HepG2 (cell line): Measurements from ENCODE around the gene UBE2O. TPM values are rescaled to one million over a fixed set of nuclear protein-coding genes. Genes with fewer than 3 reads are reported as not detected.

Source experiments
- ATF5 ChIP-seq: sonication (generic); formaldehyde crosslinking; IDR thresholded peaks from 2 replicates; pipeline ENCODE4 v1.4.0; 2020; ENCODE audit warnings: mild to moderate bottlenecking, low read depth, missing genetic modification reagents
- CSRNP2 ChIP-seq: sonication (generic); formaldehyde crosslinking; conservative IDR thresholded peaks from 2 replicates; pipeline ENCODE4 v1.8.0; 2022; ENCODE audit warnings: low read depth, missing genetic modification reagents
- HNRNPLL ChIP-seq: fragments of 200-400 bp; formaldehyde crosslinking; IDR thresholded peaks from 2 replicates; pipeline ENCODE4 v1.6.1; 2017; ENCODE audit warnings: mild to moderate bottlenecking, low read depth, low read length; ENCODE audit not compliant: poor library complexity, severe bottlenecking
- IKZF5 ChIP-seq: IDR thresholded peaks from 2 replicates; pipeline ENCODE4 v1.6.1; 2018; ENCODE audit warnings: missing genetic modification reagents, mild to moderate bottlenecking, missing compliant biosample characterization
- RXRB ChIP-seq: IDR thresholded peaks from 2 replicates; pipeline ENCODE4 v1.6.1; 2016; ENCODE audit warnings: borderline replicate concordance, missing genetic modification reagents, missing compliant biosample characterization
- SCMH1 ChIP-seq: sonication (generic); formaldehyde crosslinking; IDR thresholded peaks from 2 replicates; pipeline ENCODE4 v1.9.0; 2021; ENCODE audit warnings: missing genetic modification reagents, mild to moderate bottlenecking, borderline replicate concordance
- ZBTB38 ChIP-seq: sonication (generic); formaldehyde crosslinking; IDR thresholded peaks from 2 replicates; pipeline ENCODE4 v1.5.1; 2020; ENCODE audit warnings: mild to moderate bottlenecking, missing genetic modification reagents
- ZFX ChIP-seq: sonication (generic); formaldehyde crosslinking; IDR thresholded peaks from 2 replicates; pipeline ENCODE4 v1.4.0; 2020; ENCODE audit warnings: mild to moderate bottlenecking, low read depth, missing genetic modification reagents, moderate library complexity
- ZNF563 ChIP-seq: sonication (generic); formaldehyde crosslinking; IDR thresholded peaks from 2 replicates; pipeline ENCODE4 v1.8.0; 2022; ENCODE audit warnings: mild to moderate bottlenecking, moderate library complexity, missing genetic modification reagents
- ZNF687 ChIP-seq: sonication (generic); formaldehyde crosslinking; IDR thresholded peaks from 2 replicates; pipeline ENCODE4 v1.5.1; 2020; ENCODE audit warnings: mild to moderate bottlenecking, missing genetic modification reagents, moderate library complexity
- ZNF770 ChIP-seq: sonication (generic); formaldehyde crosslinking; IDR thresholded peaks from 2 replicates; pipeline ENCODE4 v1.5.0; 2020; ENCODE audit warnings: mild to moderate bottlenecking, missing genetic modification reagents
- ZNF800 ChIP-seq: sonication (generic); formaldehyde crosslinking; IDR thresholded peaks from 2 replicates; pipeline ENCODE4 v1.4.0; 2020; ENCODE audit warnings: missing genetic modification reagents
- ZUFSP ChIP-seq: sonication (generic); formaldehyde crosslinking; IDR thresholded peaks from 2 replicates; pipeline ENCODE4 v1.9.0; 2021; ENCODE audit warnings: missing genetic modification reagents, mild to moderate bottlenecking, borderline replicate concordance
- polyA plus RNA-seq, 8 experiments: library from polyadenylated mRNA; depleted of rRNA in 3 of 8; stranded (reverse) in 7 of 8; unstranded in 1 of 8; fragments of >200 nt; fragmentation: Illumina TruSeq in 4 of 8; extraction: Trizol in 4 of 8; gene quantifications; 2 replicates each; pipeline versions ENCODE4 v1.2.1 to v1.2.3, GENCODE V29; 2011 to 2016; ENCODE audit warnings: low read depth in 4 of 8, missing spikeins in 1 of 8, mixed read lengths in 1 of 8; ENCODE audit not compliant: insufficient read depth in 1 of 8
- total RNA-seq, 5 experiments: library from RNA; depleted of rRNA; stranded (reverse); fragments of >200 nt; fragmentation: Illumina TruSeq; extraction: Trizol; gene quantifications; 2 replicates each; pipeline ENCODE4 v1.2.3, GENCODE V29; 2016; ENCODE audit warnings: low read depth in 1 of 5

The UBE2O gene
- total and polyA plus RNA-seq, 2 of the 13 experiments (the other 11 are each of a cell fraction or from before 2014, with no cell fraction given): 21.5 to 23.5 TPM

GRCh38 chr17:76382803-76383545 lies 70.0 kb downstream of the UBE2O start (continued):
- no peak for TF ChIP-seq ZUFSP (CRISPR knock-in tag)
- no peak for TF ChIP-seq ZFX (CRISPR knock-in tag)
- TF ChIP-seq IKZF5 (CRISPR knock-in tag): peak; percentile 78
- TF ChIP-seq ZNF563: peak; percentile 83; the same call in 1 of the 2 replicates
- TF ChIP-seq ZNF687 (CRISPR knock-in tag): peak; percentile 67
- TF ChIP-seq ZBTB38 (CRISPR knock-in tag): peak; percentile 93
- no peak; the same call in 1 of the 2 replicates for TF ChIP-seq RXRB (CRISPR knock-in tag)
- TF ChIP-seq ZNF770 (CRISPR knock-in tag): peak; percentile 39
- no peak for TF ChIP-seq ATF5 (CRISPR knock-in tag)
- TF ChIP-seq SCMH1 (CRISPR knock-in tag): no peak
- peak; percentile 86 for TF ChIP-seq HNRNPLL
- TF ChIP-seq CSRNP2 (CRISPR knock-in tag): no peak
- TF ChIP-seq ZNF800 (CRISPR knock-in tag): peak; percentile 90
